DOHH2 (cell line): ENCODE measurements around the gene PYGO1.

Source experiments
- EZH2phosphoT487 ChIP-seq: fragments of 200-600 bp; sonication (generic); IDR thresholded peaks from 2 replicates; pipeline ENCODE4 v1.6.1; 2017; ENCODE audit warnings: borderline replicate concordance, mild to moderate bottlenecking, antibody characterized with exemption, low read length, moderate library complexity, mixed read lengths
- TF ChIP-seq, protein P1 (sequence below): fragments of 200-600 bp; sonication (generic); IDR thresholded peaks from one replicate; pipeline ENCODE4 v1.5.1; 2014; ENCODE audit warnings: antibody characterized with exemption, mild to moderate bottlenecking, low read depth, low read length; ENCODE audit not compliant: poor library complexity, severe bottlenecking

DNA sequence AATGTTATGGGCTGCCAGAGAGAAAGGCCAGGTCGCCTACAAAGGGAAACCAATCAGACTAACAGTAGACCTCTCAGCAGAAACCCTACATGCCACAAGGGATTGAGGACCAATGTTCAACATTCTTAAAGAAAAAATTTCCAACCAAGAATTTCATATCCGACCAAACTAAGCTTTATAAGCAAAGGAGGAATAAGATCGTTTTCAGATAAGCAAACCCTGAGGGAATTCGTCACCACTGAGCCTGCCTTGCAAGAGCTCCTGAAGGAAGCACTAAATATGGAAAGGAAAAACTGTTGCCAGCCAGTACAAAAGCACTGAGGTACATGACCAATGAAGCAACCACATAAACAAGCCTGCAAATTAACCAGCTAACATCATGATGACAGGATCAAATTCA, 33.1 kb downstream of the PYGO1 start:
- TF ChIP-seq, protein P1, sequence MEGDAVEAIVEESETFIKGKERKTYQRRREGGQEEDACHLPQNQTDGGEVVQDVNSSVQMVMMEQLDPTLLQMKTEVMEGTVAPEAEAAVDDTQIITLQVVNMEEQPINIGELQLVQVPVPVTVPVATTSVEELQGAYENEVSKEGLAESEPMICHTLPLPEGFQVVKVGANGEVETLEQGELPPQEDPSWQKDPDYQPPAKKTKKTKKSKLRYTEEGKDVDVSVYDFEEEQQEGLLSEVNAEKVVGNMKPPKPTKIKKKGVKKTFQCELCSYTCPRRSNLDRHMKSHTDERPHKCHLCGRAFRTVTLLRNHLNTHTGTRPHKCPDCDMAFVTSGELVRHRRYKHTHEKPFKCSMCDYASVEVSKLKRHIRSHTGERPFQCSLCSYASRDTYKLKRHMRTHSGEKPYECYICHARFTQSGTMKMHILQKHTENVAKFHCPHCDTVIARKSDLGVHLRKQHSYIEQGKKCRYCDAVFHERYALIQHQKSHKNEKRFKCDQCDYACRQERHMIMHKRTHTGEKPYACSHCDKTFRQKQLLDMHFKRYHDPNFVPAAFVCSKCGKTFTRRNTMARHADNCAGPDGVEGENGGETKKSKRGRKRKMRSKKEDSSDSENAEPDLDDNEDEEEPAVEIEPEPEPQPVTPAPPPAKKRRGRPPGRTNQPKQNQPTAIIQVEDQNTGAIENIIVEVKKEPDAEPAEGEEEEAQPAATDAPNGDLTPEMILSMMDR, result no peak
- TF ChIP-seq EZH2phosphoT487, result no peak
